Endothelial cell (in vitro differentiated cells): Measurements from ENCODE around the gene PANX2. TPM values are rescaled to one million over a fixed set of nuclear protein-coding genes. Genes with fewer than 3 reads are reported as not detected.

Source experiments
- DNase-seq: peaks from one replicate; pipeline ENCODE4 v3.0.0; 2021; ENCODE audit warnings: low spot score
- H3K27ac Mint-ChIP-seq: one replicate; pipeline ENCODE4 v1.8.0; 2021; ENCODE audit warnings: mixed read lengths, inconsistent platforms; ENCODE audit not compliant: unreplicated experiment
- H3K27me3 Mint-ChIP-seq: one replicate; pipeline ENCODE4 v1.8.0; 2021; ENCODE audit warnings: mild to moderate bottlenecking, moderate library complexity, mixed read lengths, inconsistent platforms; ENCODE audit not compliant: unreplicated experiment
- H3K36me3 Mint-ChIP-seq: one replicate; pipeline ENCODE4 v1.8.0; 2021; ENCODE audit warnings: mild to moderate bottlenecking, low read depth, mixed read lengths, inconsistent platforms; ENCODE audit not compliant: unreplicated experiment
- H3K4me1 Mint-ChIP-seq: one replicate; pipeline ENCODE4 v1.8.0; 2021; ENCODE audit warnings: mild to moderate bottlenecking, mixed read lengths, inconsistent platforms; ENCODE audit not compliant: unreplicated experiment
- H3K4me3 Mint-ChIP-seq: one replicate; pipeline ENCODE4 v1.8.0; 2021; ENCODE audit warnings: mild to moderate bottlenecking, mixed read lengths, inconsistent platforms; ENCODE audit not compliant: unreplicated experiment
- H3K9me3 Mint-ChIP-seq: one replicate; pipeline ENCODE4 v1.8.0; 2021; ENCODE audit warnings: mixed read lengths, inconsistent platforms; ENCODE audit not compliant: unreplicated experiment
- total RNA-seq: library from RNA; stranded (reverse); fragmentation: NEBNext Ultra II Directional; extraction: Animal tissue kit (Norgen Biotek cat#: 25700); gene quantifications from one replicate; pipeline ENCODE4 v1.2.1, GENCODE V29; 2021; ENCODE audit not compliant: unreplicated experiment
- TF ChIP-seq, protein P1 (sequence below): fragments of 200-600 bp; sonication (generic); IDR thresholded peaks from one replicate; pipeline ENCODE4 v1.5.0; 2021; ENCODE audit warnings: antibody characterized with exemption; ENCODE audit not compliant: unreplicated experiment

PANX2 gene
- total RNA-seq, 1 donor from 2014 or later: 0.87 TPM

- Mint-ChIP-seq H3K9me3 (no peaks in the 10 kb centered on the region), H3K27ac (no peak overlapping the region), H3K4me3 (peak overlapping the region; percentile 61), H3K27me3 (peaks cover 9% of the 10 kb centered on the region), H3K4me1 (no peaks in the 10 kb centered on the region), H3K36me3 (peaks cover 30% of the 10 kb centered on the region)
- TF ChIP-seq, protein P1, sequence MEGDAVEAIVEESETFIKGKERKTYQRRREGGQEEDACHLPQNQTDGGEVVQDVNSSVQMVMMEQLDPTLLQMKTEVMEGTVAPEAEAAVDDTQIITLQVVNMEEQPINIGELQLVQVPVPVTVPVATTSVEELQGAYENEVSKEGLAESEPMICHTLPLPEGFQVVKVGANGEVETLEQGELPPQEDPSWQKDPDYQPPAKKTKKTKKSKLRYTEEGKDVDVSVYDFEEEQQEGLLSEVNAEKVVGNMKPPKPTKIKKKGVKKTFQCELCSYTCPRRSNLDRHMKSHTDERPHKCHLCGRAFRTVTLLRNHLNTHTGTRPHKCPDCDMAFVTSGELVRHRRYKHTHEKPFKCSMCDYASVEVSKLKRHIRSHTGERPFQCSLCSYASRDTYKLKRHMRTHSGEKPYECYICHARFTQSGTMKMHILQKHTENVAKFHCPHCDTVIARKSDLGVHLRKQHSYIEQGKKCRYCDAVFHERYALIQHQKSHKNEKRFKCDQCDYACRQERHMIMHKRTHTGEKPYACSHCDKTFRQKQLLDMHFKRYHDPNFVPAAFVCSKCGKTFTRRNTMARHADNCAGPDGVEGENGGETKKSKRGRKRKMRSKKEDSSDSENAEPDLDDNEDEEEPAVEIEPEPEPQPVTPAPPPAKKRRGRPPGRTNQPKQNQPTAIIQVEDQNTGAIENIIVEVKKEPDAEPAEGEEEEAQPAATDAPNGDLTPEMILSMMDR: peak; percentile 80
- DNase-seq: peak; percentile 69
Measured at GRCh38 chr22:50209893-50210292, 39.4 kb downstream of the PANX2 start.

DNA sequence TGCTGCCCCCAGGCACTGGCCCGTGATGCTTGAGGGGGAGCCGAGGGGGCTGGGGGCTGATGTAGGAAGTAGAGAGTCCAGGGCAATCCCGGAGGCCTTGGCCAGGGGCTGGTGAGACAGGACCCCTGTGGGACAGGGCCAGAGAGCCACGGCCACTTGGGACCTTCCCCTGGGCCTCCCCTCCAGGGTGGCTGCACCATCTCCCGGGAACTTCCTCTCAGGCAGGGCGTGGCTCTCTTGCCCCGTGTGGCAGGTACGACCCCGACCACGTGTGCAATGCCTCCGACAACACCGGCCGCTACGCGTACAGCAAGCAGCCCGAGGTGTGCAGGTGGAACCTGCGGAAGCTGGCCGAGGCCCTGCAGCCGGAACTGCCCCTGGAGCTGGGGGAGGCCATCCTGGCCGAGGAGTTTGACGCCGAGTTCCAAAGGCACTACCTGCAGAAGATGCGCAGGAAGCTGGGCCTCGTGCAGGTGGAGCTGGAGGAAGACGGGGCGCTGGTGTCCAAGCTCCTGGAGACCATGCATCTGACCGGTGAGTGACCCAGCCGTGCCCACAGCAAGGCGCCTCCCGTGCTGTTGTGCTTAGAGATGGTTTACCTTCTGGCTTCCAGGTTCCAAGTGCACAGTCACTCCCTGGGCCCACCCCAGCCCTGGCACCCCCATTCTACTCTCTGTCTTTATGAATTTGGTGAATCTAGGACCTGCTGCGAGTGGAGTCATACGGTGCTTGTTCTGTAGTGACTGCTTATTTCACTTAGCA is 40.0 kb downstream of the PANX2 start:
- Mint-ChIP-seq H3K4me3 (no peak overlapping the region), H3K27me3 (peaks cover 9% of the 10 kb centered on the region), H3K9me3 (no peaks in the 10 kb centered on the region), H3K27ac (no peak overlapping the region), H3K4me1 (no peaks in the 10 kb centered on the region), H3K36me3 (peaks cover 28% of the 10 kb centered on the region)
- DNase-seq: no peak
- TF ChIP-seq, protein P1: no peak

GRCh38 chr22:50211147-50211546 is 40.6 kb downstream of the PANX2 start:
- Mint-ChIP-seq H3K9me3 (no peaks in the 10 kb centered on the region), H3K27ac (no peak overlapping the region), H3K36me3 (peaks cover 32% of the 10 kb centered on the region), H3K4me3 (peak overlapping the region; percentile 77), H3K27me3 (peaks cover 9% of the 10 kb centered on the region), H3K4me1 (no peaks in the 10 kb centered on the region)
- DNase-seq: no peak
- TF ChIP-seq, protein P1: no peak

GRCh38 chr22:50213263-50213662 is 42.7 kb downstream of the PANX2 start:
- H3K27ac Mint-ChIP-seq: no peak overlapping the region
- TF ChIP-seq, protein P1: no peak
- H3K4me3 Mint-ChIP-seq: peak overlapping the region; percentile 63
- peaks cover 12% of the 10 kb centered on the region for H3K27me3 Mint-ChIP-seq
- H3K4me1 Mint-ChIP-seq: no peaks in the 10 kb centered on the region
- no peak for DNase-seq
- no peaks in the 10 kb centered on the region for H3K9me3 Mint-ChIP-seq
- peaks cover 37% of the 10 kb centered on the region for H3K36me3 Mint-ChIP-seq

GRCh38 chr22:50215297-50216054 is 44.9 kb downstream of the PANX2 start:
- TF ChIP-seq, protein P1: no peak
- Mint-ChIP-seq H3K9me3 (no peaks in the 10 kb centered on the region), H3K36me3 (peaks cover 33% of the 10 kb centered on the region), H3K27me3 (peaks cover 11% of the 10 kb centered on the region), H3K4me1 (no peaks in the 10 kb centered on the region), H3K4me3 (no peak overlapping the region), H3K27ac (no peak overlapping the region)
- no peak for DNase-seq
